Measurements from ENCODE around the gene TANK.

DNA sequence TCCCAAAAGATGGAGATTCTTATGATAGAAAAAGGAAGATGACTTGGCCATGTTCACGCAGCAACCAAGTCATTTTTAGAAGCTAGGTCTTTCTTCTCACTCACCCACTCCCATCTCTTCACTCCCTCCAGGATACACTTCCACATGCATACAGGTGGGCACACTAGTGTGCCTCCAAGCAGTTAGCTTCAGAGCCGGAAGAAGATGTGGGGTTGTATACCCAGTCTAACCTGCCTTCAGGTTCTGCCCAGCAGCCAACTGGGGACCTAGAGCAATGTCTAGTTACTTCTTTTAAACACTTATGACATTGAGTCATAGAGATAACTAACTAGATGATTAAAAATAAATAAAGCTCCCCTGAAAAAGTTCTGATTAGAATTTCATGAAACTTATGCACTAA lies 21.8 kb upstream of the TANK start:
- TF ChIP-seq CTCF (IDR thresholded peaks at IDR 0.05) (no peak), POLR2A (IDR thresholded peaks at IDR 0.05) (no peak)

All from stomach (tissue), 4 donors.